GM19035 (cell line): ENCODE measurements around the gene SYTL5.

ENCODE experiments used
- ATAC-seq: cut with Tn5 transposase; IDR thresholded peaks from one replicate; pipeline ENCODE4 v1.9.1; 2021; ENCODE audit not compliant: unreplicated experiment

Gene SYTL5

GRCh38 chrX:38086451-38087215 lies 80.3 kb downstream of the SYTL5 start:
- ATAC-seq: no peak

- ATAC-seq: no peak
Observed at GRCh38 chrX:38087594-38087993, 81.2 kb downstream of the SYTL5 start.

- ATAC-seq: no peak
Observed at GRCh38 chrX:38089173-38089982, 83.0 kb downstream of the SYTL5 start.

GRCh38 chrX:38095971-38096529 lies 89.7 kb downstream of the SYTL5 start:
- no peak for ATAC-seq

- ATAC-seq: no peak
Observed at GRCh38 chrX:38099688-38100087, 93.3 kb downstream of the SYTL5 start.

- ATAC-seq: no peak
Observed at GRCh38 chrX:38102240-38102639, 95.9 kb downstream of the SYTL5 start.

GRCh38 chrX:38102875-38103274 lies 96.5 kb downstream of the SYTL5 start:
- no peak for ATAC-seq

- ATAC-seq: peak; percentile 93
Observed at GRCh38 chrX:38103857-38104812, 97.8 kb downstream of the SYTL5 start.

GRCh38 chrX:38105216-38105725 lies 98.9 kb downstream of the SYTL5 start:
- no peak for ATAC-seq

- no peak for ATAC-seq
Observed at GRCh38 chrX:38106991-38107655, 100.8 kb downstream of the SYTL5 start.

- ATAC-seq: no peak
Observed at GRCh38 chrX:38108364-38108763, 102.0 kb downstream of the SYTL5 start.

- ATAC-seq: no peak
Observed at GRCh38 chrX:38109042-38109898, 102.9 kb downstream of the SYTL5 start.

- ATAC-seq: no peak
Observed at GRCh38 chrX:38110231-38110630, 103.9 kb downstream of the SYTL5 start.

- ATAC-seq: no peak
Observed at GRCh38 chrX:38111196-38111595, 104.8 kb downstream of the SYTL5 start.

- ATAC-seq: no peak
Observed at GRCh38 chrX:38112566-38112965, 106.2 kb downstream of the SYTL5 start.

- no peak for ATAC-seq
Observed at GRCh38 chrX:38116706-38117105, 110.4 kb downstream of the SYTL5 start.

- no peak for ATAC-seq
Observed at GRCh38 chrX:38117485-38117884, 111.1 kb downstream of the SYTL5 start.

GRCh38 chrX:38124000-38124399 lies 117.6 kb downstream of the SYTL5 start:
- ATAC-seq: no peak

GRCh38 chrX:38126179-38126578 lies 119.8 kb downstream of the SYTL5 start:
- no peak for ATAC-seq
